ENCODE results near the gene OVCH2. TPM values are rescaled to one million over a fixed set of nuclear protein-coding genes. Genes with fewer than 3 reads are reported as not detected.

OVCH2 gene
- total and polyA plus RNA-seq, 10 of the 15 experiments (the other 5 are each of a cell fraction or from before 2014, with no cell fraction given) = not detected

DNA sequence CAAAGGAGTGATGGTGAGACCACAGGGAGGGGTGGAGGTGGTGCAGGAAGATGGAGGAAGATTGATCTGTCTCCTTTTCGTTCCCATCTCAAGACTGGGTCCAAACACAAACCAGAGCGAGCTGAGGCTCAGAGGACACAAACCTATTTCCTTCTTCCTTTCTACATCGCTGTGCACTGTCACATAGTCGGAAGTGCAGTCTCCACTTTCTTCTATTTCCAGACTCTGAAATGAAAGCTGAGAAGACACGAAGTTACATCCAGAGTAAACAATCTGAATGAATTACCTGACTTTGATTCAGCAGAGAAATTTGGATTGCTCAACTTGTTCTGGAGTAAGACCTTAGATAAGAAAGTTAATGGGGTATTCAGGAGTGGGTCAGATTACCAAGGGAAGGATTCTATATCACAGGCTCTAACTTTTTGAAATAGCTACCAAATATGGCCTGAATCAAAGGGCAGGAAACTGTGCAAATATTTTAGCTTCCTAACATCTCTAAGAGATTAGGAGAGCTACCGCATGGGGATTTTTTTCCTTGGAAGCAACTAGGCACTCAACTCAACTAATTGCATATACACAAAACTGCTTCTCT is 14.4 kb downstream of the OVCH2 start:
- CTCF ChIA-PET = interaction anchor here (0.7 to 5.4 kb wide), 18 partner anchors 14 to 1344 kb away, joined by 3 to 30 read pairs (median 4); partner anchors contain the start of genes EIF3F and PPFIBP2
- 27% methylated on average over 6 of the region's 6 CpGs for WGBS (ENCODE audit: insufficient coverage, insufficient replicate concordance, low lambda C conversion rate, missing lambda C conversion rate)

More for the DNA sequence above, 14.4 kb downstream of the OVCH2 start:
- POLR2A ChIA-PET = no interaction called here
- H3K27ac ChIP-seq (ENCODE audit: control insufficient read depth, insufficient read depth) = no peak overlapping the region
- no peaks in the 10 kb centered on the region for H3K79me2 ChIP-seq (ENCODE audit: control insufficient read depth, insufficient read depth, low read length)
- TF ChIP-seq NRF1 (conservative IDR thresholded peaks at IDR 0.05; ENCODE audit: low read depth, low read length) = no peak
- TF ChIP-seq TCF3 (IDR thresholded peaks at IDR 0.05; ENCODE audit: borderline replicate concordance, insufficient read depth, low read depth, low read length) = no peak
- TF ChIP-seq ZNF274 (IDR thresholded peaks at IDR 0.05; ENCODE audit: insufficient read depth, insufficient read length) = no peak
- TF ChIP-seq BACH1 (IDR thresholded peaks at IDR 0.05; ENCODE audit: borderline replicate concordance) = no peak
- TF ChIP-seq SMAD1 (IDR thresholded peaks at IDR 0.05; ENCODE audit: low read depth, partially characterized antibody) = no peak
- no peak for TF ChIP-seq PBX3 (IDR thresholded peaks at IDR 0.05; ENCODE audit: insufficient replicate concordance, low read depth, low read length)
- no peak for TF ChIP-seq FOS (IDR thresholded peaks at IDR 0.05; ENCODE audit: borderline replicate concordance, extremely low read depth, insufficient read length)
- no peak for TF ChIP-seq POLR2AphosphoS5 (IDR thresholded peaks at IDR 0.05; ENCODE audit: low read length)
- no peak for TF ChIP-seq ZZZ3 (IDR thresholded peaks at IDR 0.05; ENCODE audit: control insufficient read depth, insufficient read length, low read depth)
- no peak for TF ChIP-seq CHD4 (IDR thresholded peaks at IDR 0.05)
- no peak for TF ChIP-seq ZNF622 (IDR thresholded peaks at IDR 0.05)
- TF ChIP-seq KDM1A (IDR thresholded peaks at IDR 0.05; ENCODE audit: borderline replicate concordance) = no peak
- TF ChIP-seq BCL3 (IDR thresholded peaks at IDR 0.05; ENCODE audit: borderline replicate concordance, insufficient read depth, low read depth, low read length, poor library complexity, severe bottlenecking) = no peak
- SMC1A ChIA-PET (ENCODE audit: uncharacterized antibody, unreplicated experiment) = interaction anchor here (0.7 to 3.0 kb wide), 9 partner anchors 10 to 594 kb away, joined by 3 to 12 read pairs (median 6); no protein-coding TSS in a partner anchor
- H2AFZ ChIP-seq (ENCODE audit: control insufficient read depth, low read depth, low read length) = no peak overlapping the region
- H3K4me3 ChIP-seq = no peak overlapping the region
- H3K27me3 ChIP-seq (replicated peaks in 1 of 2; ENCODE audit: control insufficient read depth in 2 of 2, insufficient read depth in 2 of 2, low read length in 1 of 2) = peaks cover 0 to 5% of the 10 kb centered on the region in 2 experiments; a peak in 2 of 4 replicates
- intact Hi-C loops (cut with micrococcal nuclease; ENCODE audit: unreplicated experiment) (loop anchor here (5.0 kb wide), 1 partner anchor 250 kb away; no protein-coding TSS in a partner anchor), in situ Hi-C loops (cut with MboI) (loop anchor here (5.0 to 10.0 kb wide), 2 partner anchors 340 to 877 kb away; no protein-coding TSS in a partner anchor)
- no peaks in the 10 kb centered on the region for H3K4me1 ChIP-seq (ENCODE audit: control insufficient read depth, insufficient read depth, low read length)
- H3K9ac ChIP-seq (ENCODE audit: control insufficient read depth, insufficient read depth, low read length) = no peak overlapping the region
- H3K4me2 ChIP-seq (ENCODE audit: control insufficient read depth, insufficient read depth) = no peak overlapping the region
- no TSS peak for BruUV-seq (replicated peaks)
- DNase-seq (ENCODE audit: low read depth, low spot score) (no peak), ATAC-seq (no peak), FAIRE-seq (no peak)
- H3K9me3 ChIP-seq (replicated peaks; ENCODE audit: control insufficient read depth, insufficient read depth, low read length) = no peaks in the 10 kb centered on the region
- RAD21 ChIA-PET (ENCODE audit: unreplicated experiment) = interaction anchor here (1.0 to 1.6 kb wide), 4 partner anchors 10 to 594 kb away, joined by 3 to 6 read pairs (median 4); no protein-coding TSS in a partner anchor
- no peaks in the 10 kb centered on the region for H3K36me3 ChIP-seq (ENCODE audit: control insufficient read depth in 2 of 2, insufficient read depth in 2 of 2, low read length in 1 of 2)
- H4K20me1 ChIP-seq (ENCODE audit: control insufficient read depth, insufficient read depth) = no peaks in the 10 kb centered on the region
